NCI-H748 (cell line): ENCODE results near the gene SOHLH1.

Source experiments
- DNase-seq: peaks from one replicate; lab custom pipeline; 2025; ENCODE audit not compliant: unreplicated experiment; lab: John Stamatoyannopoulos, UW

Gene SOHLH1

DNA sequence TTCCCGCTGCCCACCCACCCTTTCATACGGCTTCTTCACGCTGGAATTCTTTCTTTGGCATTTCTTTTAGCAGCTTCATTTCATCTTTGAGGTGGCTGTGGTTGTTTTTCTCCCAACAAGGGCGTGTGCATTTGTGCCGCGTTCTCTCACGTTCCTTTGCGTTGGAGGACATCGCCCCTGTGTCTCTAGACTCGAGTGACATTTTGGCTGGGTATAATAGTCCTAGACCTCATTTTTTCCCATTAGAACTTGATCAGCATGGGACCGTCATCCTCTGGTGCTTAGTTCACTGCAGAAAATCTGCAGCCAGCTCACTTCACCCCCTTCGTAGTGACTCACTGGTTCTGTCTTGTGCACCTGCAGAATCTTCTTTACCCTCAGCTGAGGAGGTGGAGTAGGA lies 32.2 kb upstream of the SOHLH1 start:
- DNase-seq: no peak

DNA sequence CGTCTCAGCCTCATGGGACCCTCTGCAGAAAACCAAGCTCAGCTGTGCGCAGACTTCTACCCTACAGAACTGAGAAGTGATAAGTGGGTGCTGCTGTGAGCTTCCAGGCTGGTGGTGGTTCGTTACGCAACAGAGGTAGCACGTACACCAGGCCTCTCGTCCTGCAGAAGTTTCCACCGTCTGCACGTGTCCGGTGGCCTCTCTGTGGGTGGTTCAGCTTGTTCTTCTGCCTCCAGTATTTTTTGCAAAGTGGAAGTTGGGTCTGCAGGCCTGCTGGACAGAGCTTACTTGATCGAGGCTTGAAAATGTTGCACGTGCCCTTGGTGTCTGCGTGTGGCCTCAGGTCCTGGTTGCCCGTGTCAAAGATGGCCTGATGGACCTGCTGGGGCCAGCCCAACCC lies 30.2 kb upstream of the SOHLH1 start:
- DNase-seq: no peak

DNA sequence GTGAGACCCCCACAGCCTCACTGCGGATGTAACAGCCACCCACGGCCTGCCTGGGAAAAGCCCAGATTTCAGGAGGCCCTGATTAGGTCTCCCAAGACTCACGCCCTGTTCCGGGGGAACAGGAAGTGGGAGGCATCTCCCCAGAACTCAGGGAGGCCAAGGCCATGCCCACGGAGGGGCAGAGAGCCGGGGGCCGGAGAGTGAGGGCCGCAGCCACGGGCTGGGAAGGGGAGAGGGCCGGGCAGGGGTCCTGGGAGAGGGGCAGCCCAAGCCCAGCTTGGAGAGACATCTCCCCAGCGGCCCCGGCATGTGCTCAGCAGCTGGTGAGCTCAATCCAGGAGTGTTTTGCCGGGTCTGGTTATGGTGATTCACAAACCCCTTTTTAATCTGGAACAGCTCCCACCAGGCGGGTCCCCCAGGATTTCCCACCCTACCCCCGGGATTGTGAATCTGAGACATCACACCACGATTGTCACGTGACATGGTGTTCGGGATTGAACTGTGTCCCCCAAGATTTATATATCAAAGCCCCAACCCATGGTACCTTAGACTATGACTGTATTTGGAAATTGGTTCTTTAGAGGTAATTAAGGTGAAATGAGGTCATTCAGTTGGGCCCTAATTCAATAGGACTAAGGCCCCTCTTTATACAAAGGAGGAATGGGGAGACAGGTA lies 29.3 kb upstream of the SOHLH1 start:
- DNase-seq: no peak

DNA sequence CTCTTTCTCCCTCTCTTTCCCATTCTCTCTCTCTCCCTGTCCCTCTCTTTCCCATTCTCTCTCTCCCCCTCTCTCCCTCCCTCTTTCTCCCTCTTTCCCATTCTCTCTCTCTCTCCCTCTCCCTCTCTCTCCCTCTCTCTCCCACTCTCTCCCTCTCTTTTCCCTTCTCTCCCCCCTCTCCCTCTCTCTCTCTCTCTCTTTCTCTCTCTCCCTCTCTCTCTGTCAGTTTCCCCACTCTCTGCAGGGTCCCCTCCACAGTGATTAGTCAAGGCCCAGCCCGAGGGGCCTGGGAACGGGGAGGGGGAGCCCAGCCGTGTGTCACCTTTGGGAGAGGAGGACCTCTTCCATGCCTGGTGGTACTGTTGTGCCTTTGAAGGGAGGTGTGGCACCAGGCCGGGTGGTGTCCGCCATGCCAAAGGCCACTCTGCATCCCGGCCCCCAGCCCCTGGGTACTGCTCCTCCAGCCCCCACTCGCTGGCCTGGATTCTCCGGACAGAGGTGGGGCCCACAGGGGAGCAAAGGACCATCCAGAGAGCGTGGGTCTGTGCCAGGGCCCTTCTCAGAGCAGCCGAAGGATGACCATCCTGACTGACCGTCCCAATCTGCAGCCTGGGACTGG lies 28.1 kb upstream of the SOHLH1 start:
- DNase-seq: no peak

DNA sequence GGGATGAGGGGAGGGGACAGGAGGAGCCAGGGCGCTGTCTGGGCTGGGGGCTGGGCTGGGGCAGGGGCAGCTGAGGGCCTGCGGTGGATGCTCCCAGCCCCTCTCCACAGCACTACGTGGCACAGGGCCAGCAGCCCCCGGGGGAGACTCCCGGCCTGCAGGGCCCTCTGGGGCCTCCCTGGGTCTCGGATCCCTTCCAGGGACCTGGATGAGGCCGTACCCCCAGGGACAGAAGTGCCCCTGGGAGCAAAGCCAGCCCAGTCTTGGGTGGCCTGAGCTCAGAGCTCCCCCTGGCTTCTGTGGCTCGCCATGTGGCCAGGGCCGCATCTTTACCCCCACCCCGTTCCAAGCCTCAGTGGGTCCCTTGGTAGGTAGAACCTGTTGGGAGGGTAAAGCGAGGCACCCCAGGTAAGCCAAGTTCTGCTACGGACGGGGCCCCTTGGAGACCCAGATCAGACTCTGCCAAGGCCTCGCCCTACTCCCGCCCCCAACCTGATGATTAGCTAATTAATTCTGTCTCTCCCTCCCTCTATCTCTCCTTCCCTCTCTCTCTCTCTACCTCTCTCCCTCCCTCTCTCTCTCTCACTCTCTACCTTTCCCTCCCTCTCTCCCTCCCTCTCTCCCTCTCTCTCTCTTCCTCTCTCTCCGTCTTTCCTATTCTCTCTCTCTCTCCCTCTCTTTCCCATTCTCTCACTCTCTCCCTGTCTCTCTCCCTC lies 27.0 kb upstream of the SOHLH1 start:
- DNase-seq: no peak

DNA sequence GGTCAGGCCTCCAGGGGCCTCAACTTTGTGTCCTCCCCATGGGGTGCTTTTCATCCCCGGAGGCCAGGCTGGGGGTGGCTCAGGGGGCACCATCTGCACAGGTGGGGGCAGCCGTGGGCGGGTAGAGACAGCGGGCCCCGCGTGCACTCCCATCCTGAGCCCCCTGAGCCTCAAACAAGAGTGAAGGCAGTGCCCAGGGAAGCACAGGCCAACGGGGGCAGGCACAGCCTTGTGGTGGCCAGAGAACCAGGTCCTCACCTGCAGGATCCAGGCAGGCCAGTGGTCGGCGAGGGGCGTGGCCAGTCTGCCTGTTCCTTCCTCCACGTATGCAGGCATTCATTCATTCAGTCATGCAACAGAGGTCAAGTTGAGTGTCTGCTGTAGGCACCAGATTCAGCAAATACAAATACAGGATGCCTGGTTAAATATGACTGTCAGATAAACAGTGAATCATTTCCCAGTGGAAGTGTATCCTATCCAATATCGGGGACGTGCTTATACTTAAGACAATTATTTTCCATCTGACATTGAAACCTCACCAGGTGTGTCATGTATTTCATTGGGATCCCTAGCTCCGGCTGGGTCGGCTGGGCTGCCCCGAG lies 25.0 kb upstream of the SOHLH1 start:
- DNase-seq: no peak

DNA sequence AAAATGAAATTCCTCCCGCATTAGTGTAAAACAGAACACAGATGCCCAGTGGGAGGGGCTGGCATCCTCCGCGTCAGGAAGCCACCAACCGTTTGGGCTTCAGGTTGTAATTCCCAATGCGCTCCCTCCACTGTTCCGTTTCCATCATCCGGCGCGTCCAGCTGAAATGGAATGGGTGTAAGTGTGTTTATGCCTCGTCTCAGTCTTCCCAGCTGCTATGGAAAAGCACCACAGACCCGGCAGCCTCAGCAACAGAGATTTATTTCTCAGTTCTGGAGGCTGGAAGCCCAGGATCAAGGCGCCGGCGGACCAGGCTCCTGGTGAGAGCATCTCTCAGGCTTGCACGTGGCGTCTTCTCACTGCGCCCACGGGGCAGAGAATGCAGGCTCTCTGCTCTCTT lies 23.1 kb upstream of the SOHLH1 start:
- no peak for DNase-seq

DNA sequence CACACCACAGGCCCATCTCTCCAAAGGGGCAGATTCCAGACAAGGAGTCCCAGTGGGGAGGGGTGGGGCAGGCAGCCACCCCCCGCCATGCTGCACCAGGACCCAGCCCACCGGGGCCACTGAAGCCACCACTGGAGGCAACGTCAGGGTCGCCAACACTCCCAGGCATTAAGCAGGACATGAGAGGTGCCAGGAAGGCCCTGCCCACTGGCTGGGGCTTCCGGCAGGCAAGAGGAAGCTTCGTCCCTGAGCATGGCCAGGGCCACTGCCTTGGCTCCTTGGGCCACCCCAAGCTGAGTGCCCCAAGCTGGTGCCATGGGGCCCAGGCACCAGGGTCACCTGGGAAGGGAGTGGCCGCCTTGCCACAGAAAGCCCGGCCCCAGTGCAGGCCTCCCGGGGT lies 20.2 kb upstream of the SOHLH1 start:
- no peak for DNase-seq

DNA sequence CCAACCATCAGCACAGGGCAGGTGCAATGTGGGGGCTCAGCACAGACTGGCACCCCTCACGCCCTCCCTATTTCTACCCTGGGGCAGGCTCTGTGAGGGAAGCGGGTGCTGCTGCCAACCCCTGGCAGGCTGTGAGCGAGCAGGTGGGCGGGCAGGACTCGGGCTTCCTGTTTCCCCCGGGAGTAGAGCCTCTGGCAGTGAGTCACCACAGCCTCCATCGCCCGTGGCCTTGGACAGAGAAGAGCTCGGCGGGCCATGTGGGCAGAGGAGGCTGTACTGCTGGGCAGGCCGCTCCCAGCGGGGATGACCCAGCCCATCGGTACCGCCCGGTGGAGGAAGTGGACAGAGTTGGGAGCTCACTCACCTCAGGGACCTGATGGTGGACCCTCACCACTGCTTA lies 19.3 kb upstream of the SOHLH1 start:
- no peak for DNase-seq

DNA sequence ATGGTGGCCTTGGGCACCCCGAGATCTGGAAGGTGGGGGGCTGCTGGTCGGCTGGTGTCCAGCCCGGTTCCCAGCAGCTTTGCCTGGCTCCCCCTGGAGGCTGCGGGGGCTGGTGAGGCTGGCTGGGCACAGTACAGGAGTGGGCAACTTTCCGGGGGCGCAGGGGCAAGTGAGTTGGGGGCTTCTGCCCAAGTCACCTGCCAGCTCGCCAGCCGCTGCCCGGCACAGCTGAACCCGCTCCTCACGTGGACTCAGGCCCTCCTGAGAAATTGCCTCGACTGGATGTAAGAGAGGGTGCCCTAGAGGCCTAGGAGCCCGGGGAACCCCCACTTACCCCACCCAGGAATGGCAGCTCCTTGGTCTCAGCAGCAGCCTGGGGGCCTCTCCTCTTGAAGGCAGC lies 18.1 kb upstream of the SOHLH1 start:
- no peak for DNase-seq

DNA sequence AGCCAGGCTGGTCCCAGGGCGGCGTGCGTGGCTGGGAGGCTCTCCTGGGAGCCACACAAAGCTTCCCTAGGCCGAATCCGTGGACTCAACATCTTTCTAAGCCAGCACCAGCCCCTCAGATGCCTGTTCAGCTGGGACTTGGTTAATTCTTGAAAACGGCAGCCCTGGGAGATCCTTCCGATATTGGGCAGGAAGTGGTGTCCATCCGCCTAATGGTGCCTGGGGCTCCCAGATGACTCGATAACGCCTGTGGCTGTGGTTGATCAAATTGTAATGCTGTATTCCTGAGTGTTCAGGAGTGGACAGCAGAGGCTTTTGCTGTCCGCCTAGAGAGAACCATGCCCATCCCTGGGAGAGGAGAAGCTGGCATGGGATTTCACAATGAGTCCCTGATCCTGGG lies 16.8 kb upstream of the SOHLH1 start:
- no peak for DNase-seq

DNA sequence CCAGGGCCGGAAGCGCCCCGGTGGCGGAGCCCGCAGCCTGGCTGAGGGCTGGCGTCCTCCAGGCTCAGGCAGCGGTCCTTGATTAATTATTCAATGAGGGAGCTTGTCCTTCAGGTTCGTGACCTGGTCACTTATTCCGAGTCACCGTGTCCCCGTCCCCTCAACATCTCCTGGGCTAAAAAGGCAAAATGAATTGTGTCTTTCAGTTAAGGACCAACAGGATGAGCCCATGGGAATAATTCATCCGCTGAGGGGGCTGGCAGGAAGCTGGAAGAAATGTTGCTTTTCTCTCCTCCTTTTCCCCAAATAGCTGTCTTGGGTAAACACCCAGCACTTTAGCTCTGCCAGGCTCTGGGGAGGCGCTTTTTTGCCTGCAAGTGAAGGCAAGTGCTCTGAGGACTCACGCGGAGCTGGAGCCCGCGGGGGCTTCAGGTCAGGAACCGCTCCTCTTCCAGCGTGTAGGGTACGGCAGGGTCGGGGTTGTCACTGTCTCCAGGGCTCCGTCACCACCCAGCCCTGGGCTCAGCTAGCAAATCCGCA lies 15.8 kb upstream of the SOHLH1 start:
- DNase-seq: peak; percentile 32

DNA sequence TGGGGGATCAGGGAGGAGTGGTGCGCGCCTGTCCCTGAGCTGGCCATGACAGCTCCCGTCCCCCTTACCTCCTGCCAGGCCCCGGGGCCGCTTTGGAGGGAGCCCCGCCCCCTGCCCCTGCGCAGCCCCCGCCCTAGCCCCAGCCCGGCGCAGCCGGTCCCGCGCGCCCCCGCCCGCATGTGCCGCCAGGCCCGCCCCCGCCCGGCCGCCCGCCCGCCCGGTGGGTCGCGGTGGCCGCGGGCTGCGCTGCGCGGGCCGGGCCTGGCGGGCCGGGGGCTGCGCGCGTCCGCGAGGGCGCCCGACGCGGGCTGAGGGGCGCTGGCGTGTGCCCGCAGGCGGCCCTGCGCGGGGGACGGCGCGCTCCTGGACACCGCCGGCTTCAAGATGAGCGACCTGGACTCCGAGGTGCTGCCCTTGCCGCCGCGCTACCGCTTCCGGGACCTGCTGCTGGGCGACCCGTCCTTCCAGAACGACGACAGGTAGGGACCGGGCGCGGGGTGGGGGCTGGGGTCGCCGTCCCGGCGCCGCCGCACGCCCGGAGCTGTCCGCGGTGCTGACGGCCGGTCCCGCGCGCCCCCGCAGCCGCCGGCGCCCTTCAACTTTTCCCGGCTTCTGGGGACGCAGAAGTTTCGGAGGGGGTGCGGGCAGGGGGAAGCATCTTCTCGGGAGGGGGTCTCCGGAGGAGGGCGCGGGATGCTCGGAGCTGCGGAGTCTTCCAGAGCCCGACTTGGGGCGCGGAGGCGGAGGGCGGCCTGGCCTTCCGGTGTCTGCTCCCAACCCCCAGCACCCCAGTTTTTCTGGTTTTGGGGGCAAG lies 15.2 kb upstream of the SOHLH1 start:
- DNase-seq: peak; percentile 21

DNA sequence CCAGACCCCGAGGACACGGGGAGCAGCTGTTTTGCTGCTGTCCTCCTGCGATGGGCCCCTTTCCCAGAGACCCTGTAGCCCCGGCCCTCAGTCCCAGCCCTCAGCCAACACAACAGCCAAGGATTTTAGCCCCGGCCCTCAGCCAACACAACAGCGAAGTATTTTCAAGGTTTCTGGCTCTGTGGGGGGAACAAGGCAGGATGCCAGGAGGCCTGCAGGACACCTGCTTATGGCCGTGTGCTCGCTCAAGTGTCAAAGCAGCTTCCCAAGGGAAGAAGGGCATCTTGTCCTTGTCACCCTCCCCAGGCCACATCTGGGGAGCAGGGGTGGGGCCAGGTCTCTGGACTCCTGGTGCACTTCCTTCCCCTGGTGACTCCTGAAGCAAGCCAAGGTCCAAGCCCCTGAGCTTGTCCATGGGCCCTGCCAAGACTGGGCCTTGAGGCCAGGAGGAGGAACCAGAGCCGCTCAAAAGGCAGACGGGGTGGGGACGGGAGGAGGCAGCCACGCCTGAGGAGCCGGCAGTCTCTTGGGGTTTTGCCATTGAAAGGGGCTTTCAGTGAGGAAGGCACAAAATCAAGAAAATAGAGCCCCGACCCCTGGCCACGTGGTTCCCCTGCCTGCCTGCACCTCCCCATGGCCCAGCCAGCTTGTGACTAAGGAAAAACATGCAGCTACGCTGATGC lies 13.5 kb upstream of the SOHLH1 start:
- no peak for DNase-seq

DNA sequence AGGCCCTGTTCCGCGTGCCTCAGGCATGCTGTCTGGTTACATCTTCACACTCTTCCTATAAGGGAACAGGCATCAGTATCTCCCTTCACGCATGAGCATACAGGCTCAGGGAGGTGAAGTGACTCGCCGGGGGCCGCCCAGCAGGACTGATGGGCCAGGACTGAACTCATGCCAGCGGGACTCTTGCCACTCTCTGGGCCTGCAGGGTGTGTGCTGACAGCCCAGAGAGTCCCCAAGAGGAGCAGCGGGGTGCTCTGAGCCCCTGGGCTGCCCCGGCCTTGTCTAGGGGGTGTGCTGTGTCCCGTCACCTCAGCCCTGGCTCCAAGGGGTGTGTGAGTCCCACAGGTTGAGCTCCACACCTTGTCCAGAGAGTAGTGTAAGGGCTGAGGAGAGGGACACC lies 12.6 kb upstream of the SOHLH1 start:
- no peak for DNase-seq

DNA sequence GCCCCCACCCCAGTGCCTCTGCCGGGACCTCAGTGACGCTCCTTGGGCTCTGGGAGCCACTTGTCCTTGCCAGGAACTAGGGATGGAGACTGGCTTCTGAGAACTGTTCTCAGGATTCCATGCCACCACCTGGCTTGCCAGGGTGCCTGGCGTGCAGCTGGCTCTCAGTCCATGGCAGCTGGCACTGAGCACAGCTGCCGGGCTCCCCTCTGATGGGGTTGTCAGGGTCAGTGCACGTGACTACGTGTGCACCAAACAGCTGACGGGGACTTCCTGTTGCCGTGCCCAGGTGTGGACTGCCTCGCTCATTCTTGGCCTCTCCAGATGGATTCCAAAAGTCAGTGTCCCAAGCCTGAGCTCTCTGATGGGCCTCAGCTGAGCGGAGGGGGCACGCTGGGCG lies 12.1 kb upstream of the SOHLH1 start:
- DNase-seq: peak; percentile 48

DNA sequence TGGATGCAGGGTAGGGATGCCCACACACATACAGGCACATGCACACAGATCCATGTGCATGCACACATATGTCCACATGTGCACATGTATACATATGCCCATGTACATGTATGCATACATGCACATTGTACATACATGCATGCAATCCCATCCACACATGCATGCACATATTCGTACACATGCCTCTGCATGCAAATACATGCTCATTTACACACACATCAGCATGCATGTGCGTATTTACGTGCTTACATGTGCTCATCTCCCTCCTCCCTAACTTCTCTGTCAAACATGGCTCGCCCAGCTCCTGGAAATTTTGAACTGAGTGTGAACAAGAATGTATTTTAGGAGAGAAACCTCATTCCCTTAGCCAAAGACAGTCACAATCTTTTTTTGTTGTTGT lies 8.9 kb upstream of the SOHLH1 start:
- DNase-seq: no peak

DNA sequence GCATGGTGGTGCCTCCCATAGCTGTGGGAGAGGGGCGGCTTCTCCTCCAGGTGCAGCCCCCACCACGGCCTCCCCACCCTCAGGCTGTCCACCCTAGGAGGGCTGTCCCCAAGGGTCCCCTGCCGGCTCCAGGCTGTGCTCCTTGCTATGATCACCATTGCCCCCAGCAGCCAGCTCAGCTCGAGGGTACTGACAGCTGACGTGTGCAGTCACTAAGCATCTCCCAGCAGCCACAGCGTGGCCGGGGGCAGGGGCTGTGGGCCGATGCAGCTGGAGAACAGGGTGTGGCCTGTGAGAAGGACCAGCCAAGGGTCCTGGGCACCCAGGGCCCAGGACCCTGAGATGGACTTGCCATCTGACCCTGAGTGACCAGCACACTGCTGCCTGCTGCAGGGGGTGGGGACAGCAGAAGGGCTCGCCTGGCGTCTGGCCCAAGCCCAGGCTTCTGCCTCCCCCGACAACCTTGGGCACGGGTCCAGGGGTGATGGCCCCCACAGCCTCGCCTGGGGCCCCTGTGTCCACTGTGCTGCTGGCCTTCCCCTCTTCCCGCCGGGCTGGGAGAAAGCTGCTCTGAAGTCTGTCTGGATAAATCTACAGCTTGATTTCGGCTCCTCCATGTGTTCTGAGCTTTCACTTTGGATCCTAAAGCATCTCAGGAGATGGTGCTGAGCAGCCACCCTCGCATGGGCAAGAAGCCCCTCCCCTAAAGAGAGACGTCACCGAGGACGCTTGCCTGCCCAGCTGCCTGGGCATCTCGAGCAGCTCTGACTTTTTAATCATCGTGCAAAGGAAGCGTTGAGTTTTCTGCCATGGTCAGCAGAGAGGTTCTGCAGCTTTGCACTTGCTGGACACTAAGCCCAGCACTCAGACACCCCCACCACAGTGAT lies 8.2 kb upstream of the SOHLH1 start:
- no peak for DNase-seq

DNA sequence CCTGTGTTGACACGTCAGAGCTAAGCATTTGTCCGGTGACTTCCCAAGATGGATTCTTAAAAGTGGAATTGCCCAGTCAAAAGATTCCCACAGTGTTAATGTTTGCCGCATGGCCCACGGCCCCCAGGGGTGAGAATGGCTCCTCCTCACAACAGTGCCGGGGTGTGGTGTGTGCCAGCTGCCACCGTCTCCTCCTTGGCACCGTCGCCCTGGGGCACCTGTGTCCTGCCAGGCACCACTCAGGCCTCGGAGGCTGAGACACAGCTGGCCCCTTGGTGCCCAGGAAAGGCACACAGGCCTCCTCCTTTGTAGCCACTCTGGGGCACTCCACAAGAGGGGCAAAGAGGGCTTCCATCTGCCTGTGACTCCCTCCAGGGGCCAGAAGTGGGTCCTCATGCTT lies 7.0 kb upstream of the SOHLH1 start:
- DNase-seq: no peak
